ENCODE measurements around the gene TMEM167A. TPM values are rescaled to one million over a fixed set of nuclear protein-coding genes. Genes with fewer than 3 reads are reported as not detected.

TMEM167A gene
- total and polyA plus RNA-seq, 2 experiments from 2014 or later, result 179 to 267 TPM

GRCh38 chr5:83015676-83016075, 61.5 kb downstream of the TMEM167A start:
- Mint-ChIP-seq H3K36me3 (ENCODE audit: low read depth) (peaks cover 8% of the 10 kb centered on the region), H3K4me1 (peaks cover 17% of the 10 kb centered on the region), H3K27me3 (ENCODE audit: insufficient read depth, low read depth, poor library complexity) (no peaks in the 10 kb centered on the region), H3K9me3 (peaks cover 3% of the 10 kb centered on the region), H3K27ac (peak overlapping the region; percentile 5; the same call in 1 of the 2 replicates), H3K4me3 (no peak overlapping the region)
- DNase-seq (ENCODE audit: low spot score) (peak; percentile 51), ATAC-seq (peak; percentile 82)
- H2AFZ ChIP-seq, result no peak overlapping the region
- H3F3A ChIP-seq (replicated peaks; ENCODE audit: low read depth), result no peaks in the 10 kb centered on the region
- H3K4me2 ChIP-seq, result no peak overlapping the region
- H3K9me2 ChIP-seq (ENCODE audit: insufficient read depth), result 0 out of 2 replicates have a peak, but pooled peaks cover 4% of the 10 kb centered on the region
- H3K4me1 ChIP-seq (ENCODE audit: insufficient read depth), result no peaks in the 10 kb centered on the region; the same call in 1 of the 2 replicates
- H4K20me1 ChIP-seq (replicated peaks; ENCODE audit: insufficient read depth), result no peaks in the 10 kb centered on the region
- no peaks in the 10 kb centered on the region for H3K27me3 ChIP-seq (ENCODE audit: insufficient read depth)
- H3K27ac ChIP-seq (ENCODE audit: low read depth), result no peak overlapping the region
- H3K36me3 ChIP-seq (ENCODE audit: insufficient read depth), result no peaks in the 10 kb centered on the region
- H3K79me2 ChIP-seq (replicated peaks; ENCODE audit: insufficient read depth), result no peaks in the 10 kb centered on the region
- TF ChIP-seq EZH2 (IDR thresholded peaks at IDR 0.05; ENCODE audit: low read depth, unreplicated experiment) (no peak), EZH2phosphoT487 (IDR thresholded peaks at IDR 0.05; ENCODE audit: unreplicated experiment) (no peak), ZNF462 (CRISPR knock-in tag; IDR thresholded peaks at IDR 0.05) (peak; percentile 79), JUNB (IDR thresholded peaks at IDR 0.05; ENCODE audit: unreplicated experiment) (no peak)
- H3K4me3 ChIP-seq, result no peak overlapping the region

GRCh38 chr5:83011985-83012384, 65.2 kb downstream of the TMEM167A start:
- Histone ChIP-seq H3K36me3 (ENCODE audit: insufficient read depth) (no peaks in the 10 kb centered on the region), H3K9me2 (ENCODE audit: insufficient read depth) (0 out of 2 replicates have a peak, but pooled peaks cover 2% of the 10 kb centered on the region), H3K4me2 (no peak overlapping the region), H3K4me3 (no peak overlapping the region), H3K79me2 (replicated peaks; ENCODE audit: insufficient read depth) (no peaks in the 10 kb centered on the region), H3K27me3 (ENCODE audit: insufficient read depth) (no peaks in the 10 kb centered on the region), H3K4me1 (ENCODE audit: insufficient read depth) (peaks cover 13% of the 10 kb centered on the region), H3K27ac (ENCODE audit: low read depth) (no peak overlapping the region), H4K20me1 (replicated peaks; ENCODE audit: insufficient read depth) (no peaks in the 10 kb centered on the region), H3F3A (replicated peaks; ENCODE audit: low read depth) (no peaks in the 10 kb centered on the region), H2AFZ (no peak overlapping the region)
- Mint-ChIP-seq H3K27ac (no peak overlapping the region), H3K36me3 (ENCODE audit: low read depth) (peaks cover 6% of the 10 kb centered on the region), H3K9me3 (peaks cover 3% of the 10 kb centered on the region), H3K4me3 (no peak overlapping the region), H3K27me3 (ENCODE audit: insufficient read depth, low read depth, poor library complexity) (peaks cover under 1% of the 10 kb centered on the region), H3K4me1 (peaks cover 20% of the 10 kb centered on the region)
- DNase-seq (ENCODE audit: low spot score) (no peak), ATAC-seq (no peak)
- TF ChIP-seq NANOG (IDR thresholded peaks at IDR 0.05; ENCODE audit: borderline replicate concordance) (no peak), ZNF462 (CRISPR knock-in tag; IDR thresholded peaks at IDR 0.05) (no peak), ZNF331 (CRISPR knock-in tag; IDR thresholded peaks at IDR 0.05; ENCODE audit: low read depth) (no peak)

Measured in GM23338 (cell line).